Measurements from ENCODE around the gene EXOC3.

EXOC3 gene

DNA sequence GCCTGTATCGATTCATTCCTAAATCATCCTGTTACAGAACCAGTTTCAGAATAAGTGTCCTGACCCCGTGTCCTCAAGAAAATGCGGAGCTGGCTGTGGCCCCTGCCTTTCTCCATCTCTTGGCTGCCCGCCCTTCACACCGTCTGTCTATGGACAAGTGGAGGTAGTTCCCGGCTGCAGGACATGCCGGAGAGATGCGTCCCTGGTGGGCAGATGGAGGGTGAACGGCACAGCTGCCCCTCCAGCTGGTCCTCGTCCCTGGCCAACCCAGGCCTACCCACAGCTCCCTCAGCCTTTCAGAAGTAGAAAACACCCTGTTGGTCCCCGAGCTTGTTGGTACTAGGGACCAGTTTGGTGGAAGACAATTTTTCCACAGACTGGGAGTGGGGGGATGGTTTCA is 14.8 kb upstream of the EXOC3 start:
- DNase-seq (ENCODE audit: low read depth, low spot score) = no peak
- in situ Hi-C loops (cut with HindIII; ENCODE audit: low sequenced_read_pairs) = no loop called here
- no peak overlapping the region for H3K4me3 ChIP-seq (ENCODE audit: low read depth, low read length)
- no peak for TF ChIP-seq CTCF (IDR thresholded peaks at IDR 0.05; ENCODE audit: low read depth, low read length)

GRCh38 chr5:428754-429452 is 14.1 kb upstream of the EXOC3 start:
- DNase-seq (ENCODE audit: low read depth, low spot score) = no peak
- no peak overlapping the region for H3K4me3 ChIP-seq (ENCODE audit: low read depth, low read length)
- no peak for TF ChIP-seq CTCF (IDR thresholded peaks at IDR 0.05; ENCODE audit: low read depth, low read length)
- in situ Hi-C loops (cut with HindIII; ENCODE audit: low sequenced_read_pairs) = no loop called here

GRCh38 chr5:429453-430188 is 13.4 kb upstream of the EXOC3 start:
- in situ Hi-C loops (cut with HindIII; ENCODE audit: low sequenced_read_pairs) = no loop called here
- H3K4me3 ChIP-seq (ENCODE audit: low read depth, low read length) = no peak overlapping the region
- peak; percentile 2 for TF ChIP-seq CTCF (IDR thresholded peaks at IDR 0.05; ENCODE audit: low read depth, low read length)

DNA sequence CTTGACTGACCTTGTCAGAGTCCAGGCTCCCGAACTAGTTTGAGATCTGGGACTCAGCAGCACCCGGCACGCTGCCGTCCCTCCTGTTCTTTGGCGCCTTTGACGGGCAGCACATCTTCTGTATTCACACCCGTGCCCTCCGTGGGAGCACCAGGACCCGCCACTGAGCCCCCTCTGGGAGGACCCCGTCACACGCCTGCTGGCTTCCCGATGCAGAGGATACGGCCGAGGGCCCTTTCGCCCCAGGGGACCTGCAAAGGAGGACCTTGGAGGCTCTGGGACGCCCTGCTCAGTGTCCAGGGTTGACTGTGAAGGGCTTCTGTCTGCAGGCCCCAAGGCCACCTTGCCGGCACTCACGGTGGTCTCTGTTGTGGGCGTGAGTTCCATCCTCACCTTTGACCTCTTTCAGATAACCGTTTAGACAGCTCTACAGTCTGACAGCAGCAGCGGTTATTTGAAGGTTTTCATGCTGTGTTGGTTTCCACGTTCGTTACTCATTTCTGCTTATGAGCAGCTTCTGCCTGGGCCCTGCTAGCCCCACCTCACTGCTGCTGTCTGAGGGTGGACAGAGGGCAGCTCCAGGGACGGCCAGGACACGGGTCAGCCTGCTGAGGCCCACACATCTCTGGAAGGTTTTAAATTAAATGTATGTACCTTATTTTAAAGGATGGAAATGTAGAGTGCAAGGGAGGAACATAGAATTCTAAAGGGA is 12.6 kb upstream of the EXOC3 start:
- no peak overlapping the region for H3K4me3 ChIP-seq (ENCODE audit: low read depth, low read length)
- in situ Hi-C loops (cut with HindIII; ENCODE audit: low sequenced_read_pairs) = no loop called here
- no peak for TF ChIP-seq CTCF (IDR thresholded peaks at IDR 0.05; ENCODE audit: low read depth, low read length)
- DNase-seq (ENCODE audit: low read depth, low spot score) = no peak

More at GRCh38 chr5:429453-430188, 13.4 kb upstream of the EXOC3 start:
- peak; percentile 55 for DNase-seq (ENCODE audit: low read depth, low spot score)

GRCh38 chr5:431001-431710 is 11.8 kb upstream of the EXOC3 start:
- in situ Hi-C loops (cut with HindIII; ENCODE audit: low sequenced_read_pairs) = no loop called here

More at GRCh38 chr5:431001-431710, 11.8 kb upstream of the EXOC3 start:
- peak; percentile 29 for DNase-seq (ENCODE audit: low read depth, low spot score)
- peak; percentile 91 for TF ChIP-seq CTCF (IDR thresholded peaks at IDR 0.05; ENCODE audit: low read depth, low read length)
- no peak overlapping the region for H3K4me3 ChIP-seq (ENCODE audit: low read depth, low read length)

All from astrocyte of the spinal cord (primary cell).